GM21360 (cell line): ENCODE measurements around the gene SMIM31.

Experiments used
- ATAC-seq: cut with Tn5 transposase; IDR thresholded peaks from one replicate; pipeline ENCODE4 v1.9.1; 2021; ENCODE audit warnings: mild to moderate bottlenecking, moderate library complexity; ENCODE audit not compliant: unreplicated experiment

Gene SMIM31

GRCh38 chr4:164753873-164754488 lies at the start of gene SMIM31:
SMIM31 (plus strand) TSS chr4:164754131; CDS start chr4:164770444, 16,313 bp downstream.
- no peak for ATAC-seq

- ATAC-seq = no peak
Observed at GRCh38 chr4:164706675-164707074, 47.3 kb upstream of the SMIM31 start.

GRCh38 chr4:164716901-164717300 lies 37.0 kb upstream of the SMIM31 start:
- no peak for ATAC-seq

- ATAC-seq = no peak
Observed at GRCh38 chr4:164718827-164719226, 35.1 kb upstream of the SMIM31 start.

GRCh38 chr4:164725066-164725465 lies 28.9 kb upstream of the SMIM31 start:
- ATAC-seq = no peak

GRCh38 chr4:164730705-164731393 lies 23.1 kb upstream of the SMIM31 start:
- ATAC-seq = no peak

- peak; percentile 85 for ATAC-seq
Observed at GRCh38 chr4:164731827-164732474, 22.0 kb upstream of the SMIM31 start.

GRCh38 chr4:164734484-164734883 lies 19.4 kb upstream of the SMIM31 start:
- ATAC-seq = no peak

- no peak for ATAC-seq
Observed at GRCh38 chr4:164748375-164748774, 5.6 kb upstream of the SMIM31 start.

- no peak for ATAC-seq
Observed at GRCh38 chr4:164755432-164755831, 1.5 kb downstream of the SMIM31 start.

- no peak for ATAC-seq
Observed at GRCh38 chr4:164756686-164757085, 2.8 kb downstream of the SMIM31 start.

GRCh38 chr4:164761241-164761640 lies 7.3 kb downstream of the SMIM31 start:
- ATAC-seq = no peak

GRCh38 chr4:164761746-164762275 lies 7.9 kb downstream of the SMIM31 start:
- ATAC-seq = no peak

GRCh38 chr4:164765096-164765495 lies 11.2 kb downstream of the SMIM31 start:
- ATAC-seq = no peak

- ATAC-seq = no peak
Observed at GRCh38 chr4:164765833-164766232, 11.9 kb downstream of the SMIM31 start.

- ATAC-seq = peak; percentile 68
Observed at GRCh38 chr4:164768516-164768915, 14.6 kb downstream of the SMIM31 start.

GRCh38 chr4:164770010-164770724 lies 16.2 kb downstream of the SMIM31 start:
- ATAC-seq = no peak

- ATAC-seq = no peak
Observed at GRCh38 chr4:164771088-164771487, 17.2 kb downstream of the SMIM31 start.

- ATAC-seq = no peak
Observed at GRCh38 chr4:164772076-164772475, 18.1 kb downstream of the SMIM31 start.

GRCh38 chr4:164779080-164779479 lies 25.1 kb downstream of the SMIM31 start:
- no peak for ATAC-seq

- peak; percentile 58 for ATAC-seq
Observed at GRCh38 chr4:164779811-164780216, 25.9 kb downstream of the SMIM31 start.
